HG03442 (cell line): Measurements from ENCODE around the gene TSPAN9.

Experiments
- ATAC-seq: cut with Tn5 transposase; IDR thresholded peaks from one replicate; pipeline ENCODE4 v1.9.1; 2021; ENCODE audit warnings: mild to moderate bottlenecking, moderate library complexity; ENCODE audit not compliant: unreplicated experiment

The TSPAN9 gene

DNA sequence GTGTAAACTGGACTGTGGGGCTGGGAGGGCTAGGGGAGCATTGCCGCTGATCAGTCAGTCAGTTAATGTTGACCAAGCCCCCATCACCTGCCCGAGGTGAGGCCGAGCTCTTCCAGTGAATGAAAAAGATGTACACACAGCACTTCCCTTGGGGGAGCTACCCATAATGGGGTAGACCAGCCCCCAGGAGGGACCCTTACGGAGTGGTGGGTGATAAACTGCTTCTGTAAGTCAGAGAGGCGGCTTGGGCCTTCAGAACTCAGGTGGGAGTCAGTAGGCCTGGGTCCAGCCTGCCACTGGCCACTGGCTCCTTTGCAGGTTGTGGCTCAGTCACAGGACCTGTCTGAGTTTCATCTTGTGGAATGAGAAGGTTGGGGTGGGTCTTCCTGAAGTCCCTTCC lies 43.5 kb downstream of the TSPAN9 start:
- ATAC-seq, result no peak

GRCh38 chr12:3122841-3123678 lies 45.9 kb downstream of the TSPAN9 start:
- ATAC-seq, result no peak

DNA sequence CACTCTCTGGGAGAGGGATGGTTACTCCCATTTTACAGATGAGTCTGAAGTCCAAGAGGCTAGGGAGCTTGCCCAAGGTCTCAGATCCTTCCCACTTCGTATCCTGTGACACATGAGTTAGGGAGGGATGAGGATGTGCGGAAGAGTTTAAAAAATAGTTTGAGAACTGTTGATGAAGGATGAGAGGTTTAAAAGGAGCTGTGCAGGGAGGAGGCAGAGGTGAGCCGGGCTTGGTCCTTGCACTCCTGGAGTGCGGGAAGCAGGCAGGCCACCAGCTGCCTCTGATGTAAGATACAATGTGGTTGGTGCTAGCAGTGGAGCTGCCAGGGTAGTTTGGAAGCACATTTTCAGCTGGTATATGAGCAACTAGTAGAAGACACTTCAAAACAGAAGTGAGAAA lies 46.5 kb downstream of the TSPAN9 start:
- ATAC-seq, result no peak

DNA sequence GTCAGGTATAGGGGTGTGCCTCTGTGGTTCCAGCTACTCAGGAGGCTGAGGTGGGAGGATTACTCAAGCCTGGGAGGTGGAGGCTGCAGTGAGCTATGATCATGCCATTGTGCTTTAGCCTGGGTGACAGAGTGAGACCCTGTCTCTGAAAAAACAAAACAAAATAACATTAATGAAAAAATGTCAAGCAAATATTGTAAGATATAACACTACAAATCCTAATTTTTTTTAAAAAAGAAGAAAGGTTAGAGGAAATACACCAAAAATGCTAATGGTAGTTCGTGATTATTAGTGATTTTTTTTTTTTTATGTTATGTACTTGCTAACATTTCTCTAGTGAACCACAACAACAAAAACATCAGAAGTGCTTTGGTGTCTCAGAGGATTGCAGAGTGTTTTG lies 47.7 kb downstream of the TSPAN9 start:
- no peak for ATAC-seq

DNA sequence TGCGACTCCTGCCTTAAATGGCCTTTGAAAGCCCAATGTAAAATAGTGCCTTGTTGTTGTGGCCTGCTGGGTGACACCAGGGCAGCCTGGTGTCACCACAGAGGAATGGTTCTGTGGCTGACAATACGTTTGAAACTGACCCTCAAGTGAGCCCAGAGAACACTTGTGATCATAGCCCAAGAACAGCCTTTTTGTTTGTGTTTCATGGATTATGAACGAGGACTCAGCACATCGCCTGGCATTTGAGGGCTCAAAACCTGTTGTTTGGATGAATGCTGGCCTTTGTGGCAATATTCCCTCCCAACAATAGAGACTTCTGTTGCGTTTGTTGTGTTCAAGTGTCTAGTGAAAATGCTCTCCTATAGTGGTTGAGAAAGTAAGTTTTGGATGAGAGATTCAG lies 48.5 kb downstream of the TSPAN9 start:
- no peak for ATAC-seq

DNA sequence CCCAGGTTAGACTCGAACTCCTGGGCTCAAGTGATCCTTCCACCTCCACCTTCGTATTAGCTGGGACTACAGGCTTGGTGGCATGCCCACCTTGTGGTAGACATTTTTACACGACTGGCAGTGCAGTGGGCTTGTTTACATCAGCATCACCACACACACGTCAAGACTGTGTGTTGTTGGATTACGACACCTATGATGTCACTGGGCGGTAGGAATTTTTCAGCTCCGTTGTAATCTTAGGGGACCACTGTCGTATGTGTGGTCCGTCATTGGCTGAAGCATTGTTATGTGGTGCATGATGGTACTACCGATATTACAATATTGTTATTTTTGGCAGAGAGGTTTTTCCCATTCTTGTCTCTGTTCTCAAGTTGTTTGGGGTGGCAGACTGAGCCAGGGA lies 50.7 kb downstream of the TSPAN9 start:
- no peak for ATAC-seq

DNA sequence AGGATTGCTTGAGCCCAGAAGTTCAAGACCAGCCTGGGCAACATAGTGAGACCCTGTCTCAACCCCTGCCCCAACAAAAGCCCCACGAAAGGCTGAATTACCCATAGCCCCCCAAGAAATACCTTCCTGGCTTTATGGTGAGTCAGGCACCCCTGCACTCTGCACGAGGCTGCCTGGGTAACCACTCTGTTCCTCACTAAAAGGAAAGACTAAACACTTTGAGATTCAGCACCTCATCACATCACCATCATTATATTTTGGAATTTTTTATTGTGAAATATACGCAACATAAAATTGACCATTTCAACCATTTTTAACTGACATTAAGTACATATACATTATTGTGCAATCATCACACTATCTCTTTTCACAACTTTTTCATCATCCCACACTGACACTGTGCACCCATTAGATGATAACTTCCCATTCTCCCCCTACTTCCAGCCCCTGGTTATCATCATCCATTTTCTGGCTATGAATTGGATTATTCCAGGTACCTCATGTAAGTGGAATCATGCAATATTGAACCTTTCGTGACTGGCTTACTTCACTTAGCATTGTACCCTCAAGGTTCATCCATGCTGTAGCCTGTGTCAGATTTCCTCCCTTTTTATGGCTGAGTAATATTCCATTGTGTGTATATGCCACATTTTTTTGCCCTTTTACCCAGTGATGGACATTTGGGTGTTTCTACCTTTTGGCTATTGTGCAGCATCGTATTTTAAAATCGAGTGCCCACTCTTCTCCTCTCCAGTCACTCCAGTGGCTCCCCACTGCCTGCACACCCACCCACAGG lies 51.5 kb downstream of the TSPAN9 start:
- ATAC-seq, result no peak

DNA sequence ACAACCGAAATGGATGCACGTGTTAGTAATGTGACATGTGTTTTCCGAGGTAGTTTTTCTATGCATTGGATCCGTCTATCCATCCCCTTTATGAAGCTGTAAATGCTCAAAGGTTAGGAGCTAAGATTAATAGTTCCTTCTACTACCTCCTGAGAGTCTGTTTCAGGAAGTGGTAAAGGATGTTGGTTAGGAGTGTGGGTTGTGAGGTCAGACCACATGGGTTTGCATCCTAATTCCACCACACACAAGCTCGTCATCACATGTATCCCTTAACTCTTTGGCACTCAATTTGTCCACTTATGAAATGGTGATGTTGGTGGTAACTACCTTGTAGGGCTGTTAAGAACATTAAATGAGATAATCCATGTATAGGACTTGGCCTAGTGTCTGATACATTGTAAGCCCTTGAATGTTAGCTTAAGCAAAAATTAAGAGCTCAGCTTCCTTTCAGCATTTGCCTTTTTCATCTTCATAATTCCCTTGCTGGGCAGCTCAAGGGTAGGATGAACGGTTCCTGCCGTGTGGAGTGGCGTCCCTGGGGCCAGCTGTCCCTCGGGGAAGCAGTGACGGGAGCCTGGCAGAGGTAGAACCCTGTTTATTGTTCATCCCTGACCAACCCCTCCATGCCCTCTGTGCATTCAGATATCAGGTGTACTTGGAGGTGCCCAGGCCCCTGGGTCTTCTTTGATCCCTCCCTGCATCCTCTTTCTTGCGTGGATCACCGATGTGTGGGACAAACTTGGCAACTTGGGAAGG lies 52.3 kb downstream of the TSPAN9 start:
- ATAC-seq, result no peak

DNA sequence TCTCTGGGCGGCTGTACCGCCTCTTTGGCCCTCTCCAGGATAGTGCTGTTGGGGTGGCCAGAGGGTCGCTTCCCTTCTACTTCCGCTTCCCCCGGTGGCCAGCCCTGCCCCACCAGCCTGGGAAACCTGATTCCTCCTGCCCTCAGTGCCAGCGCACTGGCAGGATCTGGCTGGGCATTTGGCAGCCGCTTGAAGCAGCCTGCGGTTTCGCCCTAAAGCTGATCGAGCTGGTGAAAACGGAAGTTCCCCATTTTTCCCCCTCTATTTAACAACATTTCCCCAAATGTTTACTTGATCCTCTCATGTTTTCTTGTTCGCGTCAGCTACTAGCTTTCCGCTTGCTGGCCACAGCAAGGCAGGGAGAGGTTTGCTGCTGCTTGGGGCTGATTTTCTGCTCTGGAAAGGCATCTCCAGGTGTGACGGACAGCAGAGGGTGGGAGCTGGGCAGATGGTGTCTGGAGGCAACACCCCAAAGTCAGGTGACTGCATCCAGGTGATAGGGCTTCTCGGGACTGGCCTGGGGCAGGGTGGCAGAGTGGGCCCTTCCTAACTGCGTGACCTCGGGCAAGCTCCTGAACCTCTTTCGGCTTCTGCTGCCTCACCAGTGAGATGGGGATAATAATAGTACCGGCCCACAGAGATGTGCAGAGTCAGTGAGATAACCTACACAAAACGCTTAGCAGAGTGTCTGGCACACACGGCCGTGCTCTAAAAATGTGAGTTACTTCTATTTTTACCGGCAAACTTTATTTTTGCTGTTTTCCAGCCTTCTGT lies 53.1 kb downstream of the TSPAN9 start:
- no peak for ATAC-seq

- no peak for ATAC-seq
Measured at GRCh38 chr12:3131129-3131528, 54.0 kb downstream of the TSPAN9 start.

- ATAC-seq, result no peak
Measured at GRCh38 chr12:3132636-3133404, 55.6 kb downstream of the TSPAN9 start.

DNA sequence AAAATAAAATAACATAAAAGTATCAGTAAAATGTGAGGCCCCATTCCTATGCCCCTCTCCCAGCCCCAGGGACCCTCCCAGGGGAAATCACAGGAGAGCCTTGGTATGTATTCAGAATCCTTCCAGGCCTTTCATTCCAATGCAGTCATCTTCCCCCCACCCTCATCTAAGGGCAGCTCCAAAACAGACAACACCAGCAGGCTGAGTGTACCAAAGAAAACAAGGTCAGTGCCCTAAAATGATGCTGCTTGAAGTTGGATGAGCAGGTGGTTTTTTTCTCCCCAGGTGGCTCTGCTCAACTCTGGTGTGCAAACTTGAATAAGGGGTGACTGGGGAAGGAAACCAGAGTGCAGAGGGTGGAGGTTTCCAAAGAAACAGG lies 56.2 kb downstream of the TSPAN9 start:
- no peak for ATAC-seq

DNA sequence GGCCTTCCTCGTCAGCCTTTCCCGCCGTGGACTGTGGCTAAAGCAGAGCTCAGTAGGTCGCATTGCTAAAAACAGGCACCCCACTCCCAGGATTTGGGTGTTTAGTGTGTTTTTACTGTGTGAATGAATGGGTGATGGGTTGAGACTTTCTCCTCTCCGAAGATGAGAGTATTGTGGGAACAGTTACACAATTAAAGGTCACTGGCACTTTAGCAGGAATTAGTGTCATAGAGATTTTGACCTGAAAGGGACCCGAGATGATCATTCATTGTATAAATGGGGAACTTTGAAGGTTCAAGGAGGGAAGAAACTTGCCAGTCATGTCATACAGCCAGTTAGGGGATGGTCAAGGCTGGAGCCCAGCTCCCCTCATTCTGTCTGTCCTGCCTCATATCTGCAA lies 56.9 kb downstream of the TSPAN9 start:
- no peak for ATAC-seq

- no peak for ATAC-seq
Measured at GRCh38 chr12:3134526-3135135, 57.5 kb downstream of the TSPAN9 start.

GRCh38 chr12:3135522-3136461 lies 58.6 kb downstream of the TSPAN9 start:
- no peak for ATAC-seq

GRCh38 chr12:3136641-3137267 lies 59.6 kb downstream of the TSPAN9 start:
- ATAC-seq, result no peak

DNA sequence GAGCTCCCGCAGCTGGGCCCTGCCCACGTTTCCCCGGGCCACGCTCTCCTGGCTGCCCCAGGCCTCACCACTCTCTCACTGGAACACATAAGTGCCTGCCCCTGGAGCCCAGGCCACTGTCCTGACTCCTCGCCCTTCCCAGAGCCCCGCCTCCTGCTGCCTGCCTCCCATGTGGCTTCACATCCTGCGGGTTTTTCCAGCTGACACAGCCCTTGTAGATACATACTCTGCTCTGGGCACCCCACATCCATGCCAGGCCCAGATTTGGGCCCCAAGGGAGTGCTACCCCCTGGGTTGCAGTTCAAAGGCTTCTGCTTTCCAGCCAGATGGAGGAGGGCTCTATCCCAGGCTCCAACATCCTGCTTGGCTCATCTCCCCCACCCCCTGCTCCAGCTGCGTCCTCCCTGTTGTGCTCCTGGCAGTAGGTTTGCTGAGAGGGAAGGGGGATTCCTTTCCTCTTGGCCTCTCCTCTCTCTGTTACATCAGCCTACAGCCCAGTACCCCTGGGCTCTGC lies 60.1 kb downstream of the TSPAN9 start:
- no peak for ATAC-seq
